Measurements from ENCODE around the gene TP53INP2. TPM values are rescaled to one million over a fixed set of nuclear protein-coding genes. Genes with fewer than 3 reads are reported as not detected.
A peak's percentile ranks its signal among the peaks of the same experiment; 100 is the strongest.

Gene TP53INP2
- total RNA-seq, 1 donor from 2014 or later, result 13.1 TPM

DNA sequence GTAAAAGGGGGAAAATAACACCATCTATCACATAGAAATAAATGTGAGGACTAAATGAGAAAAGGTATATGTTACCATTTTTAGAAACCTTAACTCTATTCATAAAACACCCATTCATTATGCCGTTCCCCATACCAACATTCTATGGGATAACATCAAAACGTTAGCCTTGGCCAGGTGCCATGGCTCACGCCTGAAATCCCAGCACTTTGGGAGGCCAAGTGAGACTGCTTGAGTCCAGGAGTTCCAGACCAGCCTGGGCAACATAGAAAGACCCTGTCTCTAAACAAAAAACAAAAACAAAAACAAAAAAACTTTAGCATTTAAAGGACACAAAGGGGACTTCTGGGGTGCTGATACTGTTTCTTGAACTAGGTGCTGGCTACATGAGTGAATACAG lies 28.6 kb upstream of the TP53INP2 start:
- no peaks in the 10 kb centered on the region for H3K36me3 Mint-ChIP-seq
- peaks cover 16% of the 10 kb centered on the region for H3K4me1 Mint-ChIP-seq
- no peak for DNase-seq (ENCODE audit: low spot score in 2 of 2, unreplicated experiment in 2 of 2)
- no peak overlapping the region for H3K4me3 Mint-ChIP-seq
- H3K9me3 Mint-ChIP-seq, result no peaks in the 10 kb centered on the region
- TF ChIP-seq, protein P1, sequence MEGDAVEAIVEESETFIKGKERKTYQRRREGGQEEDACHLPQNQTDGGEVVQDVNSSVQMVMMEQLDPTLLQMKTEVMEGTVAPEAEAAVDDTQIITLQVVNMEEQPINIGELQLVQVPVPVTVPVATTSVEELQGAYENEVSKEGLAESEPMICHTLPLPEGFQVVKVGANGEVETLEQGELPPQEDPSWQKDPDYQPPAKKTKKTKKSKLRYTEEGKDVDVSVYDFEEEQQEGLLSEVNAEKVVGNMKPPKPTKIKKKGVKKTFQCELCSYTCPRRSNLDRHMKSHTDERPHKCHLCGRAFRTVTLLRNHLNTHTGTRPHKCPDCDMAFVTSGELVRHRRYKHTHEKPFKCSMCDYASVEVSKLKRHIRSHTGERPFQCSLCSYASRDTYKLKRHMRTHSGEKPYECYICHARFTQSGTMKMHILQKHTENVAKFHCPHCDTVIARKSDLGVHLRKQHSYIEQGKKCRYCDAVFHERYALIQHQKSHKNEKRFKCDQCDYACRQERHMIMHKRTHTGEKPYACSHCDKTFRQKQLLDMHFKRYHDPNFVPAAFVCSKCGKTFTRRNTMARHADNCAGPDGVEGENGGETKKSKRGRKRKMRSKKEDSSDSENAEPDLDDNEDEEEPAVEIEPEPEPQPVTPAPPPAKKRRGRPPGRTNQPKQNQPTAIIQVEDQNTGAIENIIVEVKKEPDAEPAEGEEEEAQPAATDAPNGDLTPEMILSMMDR (IDR thresholded peaks at IDR 0.05; ENCODE audit: unreplicated experiment), result no peak
- peak overlapping the region; percentile 59 for H3K27ac Mint-ChIP-seq
- no peaks in the 10 kb centered on the region for H3K27me3 Mint-ChIP-seq (ENCODE audit: low read depth)

DNA sequence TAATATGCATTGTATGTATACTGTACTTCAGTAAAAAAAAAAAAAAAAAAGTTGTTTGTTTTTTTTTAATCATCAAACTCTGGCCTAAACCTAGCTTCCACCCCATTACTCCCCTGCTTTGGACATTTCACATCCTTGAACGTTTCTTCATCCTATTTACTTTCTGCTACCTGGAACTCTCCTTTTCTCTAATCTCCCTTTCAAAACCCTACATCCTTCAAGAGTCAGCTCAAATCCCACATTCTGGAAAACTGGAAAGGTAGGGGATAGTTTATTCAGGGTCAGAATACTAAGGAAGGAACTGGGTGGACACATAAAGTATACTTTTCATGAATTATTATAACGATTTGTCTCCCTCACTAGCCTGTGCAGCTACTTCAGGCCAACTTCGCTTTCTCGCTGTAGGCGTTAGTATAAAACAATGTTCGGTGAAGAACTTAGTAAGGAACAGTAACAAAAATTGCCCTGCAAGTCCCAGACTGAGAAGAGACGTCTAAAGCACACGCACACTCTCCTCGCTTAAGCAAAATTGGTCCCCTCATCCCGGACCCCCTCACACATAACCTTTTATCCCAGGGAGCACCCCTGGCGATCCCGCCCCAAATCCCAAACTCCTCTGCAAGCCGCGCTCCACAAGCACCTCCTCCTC lies 28.0 kb upstream of the TP53INP2 start:
- peak overlapping the region; percentile 90 for H3K4me3 Mint-ChIP-seq
- no peak for DNase-seq (ENCODE audit: low spot score in 2 of 2, unreplicated experiment in 2 of 2)
- TF ChIP-seq, protein P1 (IDR thresholded peaks at IDR 0.05; ENCODE audit: unreplicated experiment), result no peak
- H3K9me3 Mint-ChIP-seq, result no peaks in the 10 kb centered on the region
- peaks cover 16% of the 10 kb centered on the region for H3K4me1 Mint-ChIP-seq
- peak overlapping the region; percentile 98 for H3K27ac Mint-ChIP-seq
- H3K36me3 Mint-ChIP-seq, result no peaks in the 10 kb centered on the region
- no peaks in the 10 kb centered on the region for H3K27me3 Mint-ChIP-seq (ENCODE audit: low read depth)

DNA sequence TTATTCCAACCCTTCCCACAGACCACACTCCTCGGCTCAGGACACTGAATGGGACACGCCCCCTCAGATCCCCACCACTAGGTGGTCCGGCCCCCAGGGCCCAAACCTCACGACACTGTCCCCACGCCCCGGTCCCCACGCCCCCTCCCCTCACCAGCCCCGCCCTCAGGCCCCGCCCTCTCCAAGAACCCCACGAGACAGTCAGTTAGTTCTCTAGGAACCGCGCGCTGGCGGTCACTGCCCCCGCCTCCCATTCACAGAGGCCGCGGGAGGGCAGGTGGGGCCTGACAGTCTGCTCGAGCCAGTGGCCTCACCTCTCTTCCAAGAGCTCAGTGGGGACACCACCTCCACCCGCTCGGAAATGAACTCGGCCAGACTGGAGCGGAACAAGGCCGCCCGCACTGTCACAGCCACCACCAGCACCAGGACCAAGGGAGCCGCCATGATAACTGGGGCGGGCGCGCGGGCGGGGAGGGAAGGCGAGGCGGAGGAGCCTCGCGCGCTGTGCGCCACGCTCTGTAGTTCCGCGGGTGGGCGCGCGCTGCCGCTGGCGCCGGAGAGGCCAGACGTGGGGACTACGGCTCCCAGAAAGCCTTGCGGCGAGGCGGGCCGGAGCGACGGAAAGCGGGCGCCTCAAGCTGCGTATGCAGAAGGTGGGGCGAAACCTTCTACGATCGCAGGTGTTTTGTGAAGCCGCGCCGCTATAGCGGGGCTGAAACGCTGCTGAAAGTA lies 27.3 kb upstream of the TP53INP2 start, which contains the start of gene PIGU:
Gene PIGU, minus strand, starts transcription at position 451 of the 732 bp plus-strand sequence. Its CDS starts 7 bp downstream, at position 444.
- TF ChIP-seq, protein P1 (IDR thresholded peaks at IDR 0.05; ENCODE audit: unreplicated experiment), result no peak
- H3K27me3 Mint-ChIP-seq (ENCODE audit: low read depth), result no peaks in the 10 kb centered on the region
- peak; percentile 92 to 96 for DNase-seq (ENCODE audit: low spot score in 2 of 2, unreplicated experiment in 2 of 2)
- H3K9me3 Mint-ChIP-seq, result no peaks in the 10 kb centered on the region
- H3K4me3 Mint-ChIP-seq, result peak within 1 kb of the TSS; percentile 90
- H3K27ac Mint-ChIP-seq, result peak within 1 kb of the TSS; percentile 98
- H3K36me3 Mint-ChIP-seq, result no peaks in the 10 kb centered on the region
- H3K4me1 Mint-ChIP-seq, result peaks cover 16% of the 10 kb centered on the region

DNA sequence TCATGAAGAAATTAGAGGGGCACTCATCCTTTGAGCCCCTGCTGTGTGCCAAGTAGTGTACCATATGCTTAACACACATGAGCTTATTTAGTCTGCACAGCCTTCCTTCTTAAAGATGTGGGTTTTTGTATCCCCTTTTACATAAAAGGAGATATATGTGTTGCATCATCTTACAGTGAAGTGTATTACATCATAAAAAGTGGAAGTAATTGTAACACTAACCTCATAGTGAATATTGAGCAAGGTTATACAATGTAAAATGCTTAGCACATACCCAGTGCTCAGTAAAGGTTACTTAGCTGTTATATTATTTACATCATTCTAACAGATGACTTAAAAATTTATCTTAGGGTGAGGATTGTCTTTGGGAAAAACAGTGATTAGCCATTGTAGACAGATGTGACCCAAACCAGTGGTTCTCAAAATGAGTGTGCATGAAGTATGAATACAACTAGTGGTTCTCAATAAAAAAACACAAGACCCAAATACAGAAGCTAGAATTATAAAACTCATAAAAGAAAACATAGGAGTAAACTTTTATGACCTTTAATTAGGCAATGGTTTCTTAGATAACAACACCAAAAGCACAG lies 23.5 kb upstream of the TP53INP2 start:
- DNase-seq (ENCODE audit: low spot score in 2 of 2, unreplicated experiment in 2 of 2), result no peak
- H3K27ac Mint-ChIP-seq, result no peak overlapping the region
- no peaks in the 10 kb centered on the region for H3K36me3 Mint-ChIP-seq
- peaks cover 8% of the 10 kb centered on the region for H3K4me1 Mint-ChIP-seq
- TF ChIP-seq, protein P1 (IDR thresholded peaks at IDR 0.05; ENCODE audit: unreplicated experiment), result no peak
- no peak overlapping the region for H3K4me3 Mint-ChIP-seq
- H3K9me3 Mint-ChIP-seq, result no peaks in the 10 kb centered on the region
- H3K27me3 Mint-ChIP-seq (ENCODE audit: low read depth), result peaks cover 2% of the 10 kb centered on the region

DNA sequence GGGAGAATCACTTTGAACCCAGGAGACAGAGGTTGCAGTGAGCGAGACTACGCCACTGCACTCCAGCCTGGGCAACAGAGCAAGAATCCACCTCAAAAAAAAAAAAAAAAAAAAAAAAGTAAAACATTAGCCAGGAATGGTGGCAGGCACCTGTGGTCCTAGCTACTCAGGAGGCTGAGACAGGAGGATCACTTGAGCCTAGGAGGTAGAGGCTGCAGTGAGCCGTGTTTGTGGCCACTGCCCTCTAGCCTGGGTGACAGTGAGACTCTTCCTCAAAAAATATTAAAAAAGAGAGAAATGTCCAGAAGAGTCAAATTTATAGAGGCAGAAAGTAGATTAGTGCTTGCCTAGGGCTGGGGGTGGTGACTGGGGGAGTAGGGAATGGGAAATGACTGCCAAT lies 20.5 kb upstream of the TP53INP2 start:
- H3K36me3 Mint-ChIP-seq, result no peaks in the 10 kb centered on the region
- no peak overlapping the region for H3K27ac Mint-ChIP-seq
- H3K4me3 Mint-ChIP-seq, result no peak overlapping the region
- no peak for DNase-seq (ENCODE audit: low spot score in 2 of 2, unreplicated experiment in 2 of 2)
- TF ChIP-seq, protein P1 (IDR thresholded peaks at IDR 0.05; ENCODE audit: unreplicated experiment), result no peak
- no peaks in the 10 kb centered on the region for H3K4me1 Mint-ChIP-seq
- H3K27me3 Mint-ChIP-seq (ENCODE audit: low read depth), result peaks cover 2% of the 10 kb centered on the region
- no peaks in the 10 kb centered on the region for H3K9me3 Mint-ChIP-seq
